ENCODE measurements around the gene FGF2.
"Not testable (repeated sequence)": the region's sequence is repeated elsewhere in the genome, so short reads cannot be mapped to it uniquely, and the experiment has no call there.

The FGF2 gene

GRCh38 chr4:122826553-122827257 is at the start of gene FGF2:
Gene FGF2, plus strand, starts transcription at chr4:122826831. Its CDS starts 344 bp downstream, at chr4:122827175.
- peak in 1 of 2 donors; percentile 21 for DNase-seq

DNA sequence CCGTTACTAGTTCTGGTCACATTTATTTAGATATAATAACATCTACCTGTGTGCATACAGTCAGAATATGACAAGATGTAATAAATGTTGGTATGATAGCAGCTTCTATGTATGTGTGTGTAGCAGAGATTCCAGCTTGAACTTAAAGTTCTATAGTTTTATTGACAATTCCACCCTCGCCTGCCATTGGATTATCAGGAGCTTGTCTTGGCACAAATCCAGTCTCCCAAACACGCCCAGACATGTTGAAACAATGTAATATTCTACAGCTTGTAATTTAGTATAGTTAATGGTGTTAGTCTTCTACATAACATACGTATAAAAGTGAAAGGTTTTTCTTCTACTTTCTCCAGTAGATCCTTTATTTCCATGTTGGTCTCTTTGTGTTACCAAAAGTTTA is 49.7 kb upstream of the FGF2 start:
- DNase-seq, result no peak

- DNase-seq, result no peak
Observed at GRCh38 chr4:122777846-122778673, 48.6 kb upstream of the FGF2 start.

DNA sequence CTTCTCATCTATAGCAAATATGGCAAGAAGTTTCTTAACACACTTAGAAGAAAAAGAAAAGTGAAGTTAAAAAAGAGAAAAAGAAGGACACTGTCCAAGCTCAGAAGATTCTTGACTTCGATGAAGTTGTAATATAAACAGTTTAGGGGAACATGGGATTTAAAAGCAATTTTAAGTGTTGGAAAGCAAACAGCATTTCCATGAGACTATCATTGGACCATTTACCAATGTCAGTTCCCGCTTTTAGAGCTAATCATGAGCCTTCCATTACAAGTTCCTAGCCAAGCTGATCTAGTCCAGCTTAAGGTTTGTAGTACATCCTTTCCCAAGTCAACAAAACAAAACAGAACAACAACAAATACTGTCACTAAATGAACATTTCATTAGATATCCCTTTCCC is 45.1 kb upstream of the FGF2 start:
- DNase-seq, result no peak

DNA sequence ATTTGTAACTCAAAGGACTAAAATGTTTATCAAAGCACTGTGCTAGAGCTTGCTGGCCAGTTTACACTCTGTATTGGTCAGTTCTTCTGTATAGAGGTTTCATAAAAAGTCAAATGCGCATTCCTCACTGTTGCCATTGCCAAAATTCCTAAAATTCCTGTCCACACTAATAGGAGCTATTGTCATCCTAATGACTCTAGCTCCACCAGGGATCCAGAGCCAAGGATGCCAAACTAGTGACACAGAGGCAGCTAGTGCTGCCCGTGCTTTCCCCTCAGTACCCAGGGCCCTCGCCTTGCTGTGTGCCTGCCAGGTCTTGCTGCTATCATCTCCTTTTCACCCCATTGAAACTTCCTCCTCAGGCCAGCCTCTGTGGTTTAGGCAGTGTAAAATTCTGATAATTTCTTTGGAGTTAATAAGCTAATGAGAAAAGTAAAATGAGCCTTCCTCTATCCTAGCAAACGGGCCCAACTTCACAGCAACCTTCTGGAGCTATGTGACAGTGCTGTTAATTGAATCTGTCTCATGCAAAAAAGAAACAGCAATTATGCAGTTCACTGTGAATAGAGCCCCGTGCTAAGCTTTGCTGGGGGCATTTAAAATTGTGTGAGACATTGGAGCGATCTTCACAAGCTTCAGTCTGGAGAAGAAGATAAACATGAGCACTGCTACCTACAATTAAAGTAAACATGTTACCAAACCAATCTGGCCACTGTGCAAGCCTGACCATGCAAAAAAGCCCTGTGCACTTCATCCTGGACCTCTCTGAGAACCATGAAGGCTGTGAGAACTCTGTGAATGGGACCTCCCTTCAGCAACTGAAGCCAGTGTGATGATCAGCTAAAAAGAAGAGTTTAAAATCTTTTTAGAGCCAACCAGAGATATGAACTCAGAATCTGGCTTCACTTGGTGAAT is 43.1 kb upstream of the FGF2 start:
- DNase-seq, result no peak

GRCh38 chr4:122784261-122784660 is 42.4 kb upstream of the FGF2 start:
- no peak for DNase-seq

GRCh38 chr4:122785099-122785498 is 41.5 kb upstream of the FGF2 start:
- DNase-seq, result no peak

GRCh38 chr4:122786296-122786695 is 40.3 kb upstream of the FGF2 start:
- DNase-seq, result not testable (repeated sequence)

DNA sequence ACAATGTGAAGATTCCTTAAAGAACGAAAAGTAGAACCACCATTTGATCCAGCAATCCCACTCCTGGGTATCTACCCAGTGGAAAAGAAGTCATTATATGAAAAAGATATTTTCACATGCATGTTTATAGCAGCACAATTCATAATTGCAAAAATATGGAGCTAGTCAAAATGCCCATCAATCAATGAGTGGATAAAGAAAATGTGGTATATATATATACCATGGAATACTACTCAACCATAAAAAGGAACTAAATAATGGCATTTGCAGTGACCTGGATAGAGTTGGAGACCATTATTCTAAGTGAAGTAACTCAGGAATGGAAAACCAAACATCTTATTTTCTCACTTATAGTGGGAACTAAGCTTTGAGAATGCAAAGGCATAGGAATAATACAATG is 39.7 kb upstream of the FGF2 start:
- not testable (repeated sequence) for DNase-seq

GRCh38 chr4:122787940-122788339 is 38.7 kb upstream of the FGF2 start:
- no peak for DNase-seq

DNA sequence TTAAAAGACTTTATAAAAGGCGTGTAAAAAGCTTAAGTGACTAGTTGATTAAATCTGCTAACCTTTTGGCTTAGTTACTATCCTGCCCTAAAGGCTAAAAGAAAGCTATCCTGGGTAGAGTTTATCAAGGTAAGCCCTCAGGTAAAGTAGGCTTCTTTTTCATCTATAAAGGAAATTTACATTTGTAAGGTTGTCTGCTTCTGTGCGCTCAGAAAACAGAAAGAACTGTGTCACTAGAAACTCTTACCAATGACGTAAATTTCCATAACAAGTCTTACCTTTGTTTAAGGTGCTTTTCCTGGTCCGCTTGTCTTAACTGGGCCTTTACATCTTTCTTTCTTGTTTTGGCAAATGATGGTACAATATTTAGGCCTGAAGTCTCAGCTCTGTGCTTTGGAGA is 37.7 kb upstream of the FGF2 start:
- no peak for DNase-seq

DNA sequence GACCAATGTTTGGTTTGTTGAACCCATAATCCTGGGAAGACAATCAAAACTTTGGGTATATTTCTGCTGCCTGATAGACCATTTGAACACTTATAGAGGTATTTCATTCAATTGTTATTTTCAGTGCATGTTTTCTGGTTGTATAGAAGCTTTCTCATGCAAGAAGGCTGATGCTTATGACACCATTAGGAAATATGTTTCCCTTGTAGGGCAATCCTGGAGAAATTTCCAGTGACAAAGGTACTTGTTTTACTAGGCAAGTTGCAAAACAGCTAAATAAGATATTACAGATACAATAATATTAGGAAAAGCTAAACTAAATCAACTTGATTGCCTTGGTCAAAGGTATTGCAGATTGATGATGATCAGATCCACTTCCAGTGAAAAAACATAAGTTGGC is 32.8 kb upstream of the FGF2 start:
- no peak for DNase-seq

- no peak for DNase-seq
Observed at GRCh38 chr4:122796801-122797404, 29.7 kb upstream of the FGF2 start.

GRCh38 chr4:122797405-122798094 is 29.1 kb upstream of the FGF2 start:
- DNase-seq, result no peak

GRCh38 chr4:122798101-122798500 is 28.5 kb upstream of the FGF2 start:
- no peak for DNase-seq

DNA sequence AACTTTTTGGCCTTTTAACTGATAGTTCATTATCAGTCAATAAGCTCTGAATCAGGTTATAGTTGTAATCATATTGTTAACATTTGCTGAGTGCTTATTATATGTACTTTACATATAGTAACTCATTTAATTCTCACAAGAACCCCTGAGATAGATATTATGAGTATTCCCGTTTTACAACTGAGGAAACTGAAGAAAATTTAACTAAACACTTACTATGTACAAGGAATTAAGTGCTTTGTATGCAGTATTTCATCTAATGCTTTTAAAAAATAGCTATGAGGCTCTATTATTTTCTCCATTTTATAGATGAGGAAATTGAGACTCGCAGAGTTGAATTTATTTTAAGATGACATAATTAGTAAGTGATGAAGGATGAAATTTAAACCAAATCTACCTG is 27.7 kb upstream of the FGF2 start:
- no peak for DNase-seq

DNA sequence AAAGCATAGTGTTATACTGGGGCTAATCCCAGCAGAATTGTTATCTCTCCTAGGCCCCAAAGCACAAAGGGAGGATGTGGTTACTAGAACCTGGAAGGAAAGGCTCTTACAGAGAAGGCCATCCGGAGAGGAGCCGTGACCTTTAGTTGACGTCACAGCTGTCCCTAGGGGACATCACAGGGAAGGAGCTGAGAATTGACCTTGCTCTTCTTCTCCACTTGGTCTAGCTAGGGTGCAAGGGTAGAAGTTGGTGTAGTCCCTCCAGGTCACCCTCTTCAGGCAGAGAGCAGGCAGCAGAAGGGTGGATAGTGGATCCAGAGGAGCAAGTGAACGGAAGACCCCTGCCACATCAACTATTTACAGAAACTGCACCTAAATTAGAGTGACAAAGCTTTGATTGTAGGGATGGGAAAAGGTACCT is 22.8 kb upstream of the FGF2 start:
- DNase-seq, result no peak

- DNase-seq, result no peak
Observed at GRCh38 chr4:122806981-122807679, 19.5 kb upstream of the FGF2 start.

DNA sequence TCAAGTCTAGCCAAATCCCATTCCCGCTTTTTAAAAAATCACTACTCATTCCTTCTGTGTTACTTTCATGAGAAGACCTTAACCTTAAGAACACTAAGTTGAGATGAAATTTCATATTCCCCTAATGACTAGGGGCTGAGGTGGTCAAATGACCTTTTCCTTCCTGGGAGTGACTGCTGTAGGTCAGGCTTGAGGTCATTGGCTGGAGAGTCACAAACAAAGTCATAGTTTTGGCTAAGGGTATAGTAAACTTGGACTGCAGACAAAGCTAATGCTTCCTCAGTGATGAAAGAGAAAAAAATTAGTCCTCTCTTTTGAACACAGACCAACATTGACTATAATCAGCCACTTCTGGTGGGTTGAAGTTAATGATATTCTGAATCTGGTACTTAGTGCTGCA is 16.0 kb upstream of the FGF2 start:
- DNase-seq, result no peak

DNA sequence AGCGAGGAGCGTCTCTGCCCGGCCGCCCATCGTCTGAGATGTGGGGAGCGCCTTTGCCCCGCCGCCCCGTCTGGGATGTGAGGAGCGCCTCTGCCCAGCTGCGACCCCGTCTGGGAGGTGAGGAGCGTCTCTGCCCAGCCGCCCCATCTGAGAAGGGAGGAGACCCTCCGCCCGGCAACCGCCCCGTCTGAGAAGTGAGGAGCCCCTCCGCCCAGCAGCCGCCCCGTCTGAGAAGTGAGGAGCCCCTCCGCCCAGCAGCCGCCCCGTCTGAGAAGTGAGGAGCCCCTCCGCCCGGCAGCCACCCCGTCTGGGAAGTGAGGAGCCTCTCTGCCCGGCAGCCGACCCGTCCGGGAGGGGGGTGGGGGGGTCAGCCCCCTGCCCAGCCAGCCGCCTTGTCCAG is 14.8 kb upstream of the FGF2 start:
- DNase-seq, result not testable (repeated sequence)

DNA sequence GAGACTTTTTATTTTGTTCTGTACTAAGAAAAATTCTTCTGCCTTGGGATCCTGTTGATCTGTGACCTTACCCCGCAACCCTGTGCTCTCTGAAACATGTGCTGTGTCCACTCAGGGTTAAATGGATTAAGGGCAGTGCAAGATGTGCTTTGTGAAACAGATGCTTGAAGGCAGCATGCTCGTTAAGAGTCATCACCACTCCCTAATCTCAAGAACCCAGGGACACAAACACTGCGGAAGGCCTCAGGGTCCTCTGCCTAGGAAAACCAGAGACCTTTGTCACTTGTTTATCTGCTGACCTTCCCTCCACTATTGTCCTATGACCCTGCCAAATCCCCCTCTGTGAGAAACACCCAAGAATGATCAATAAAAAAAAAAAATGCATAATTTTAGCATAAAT is 13.8 kb upstream of the FGF2 start:
- DNase-seq, result not testable (repeated sequence)

- DNase-seq, result no peak
Observed at GRCh38 chr4:122814426-122814825, 12.2 kb upstream of the FGF2 start.
